Prostate gland (tissue), 2 donors: ENCODE results near the gene BGLAP.

ENCODE experiments used
- CTCF ChIP-seq, 4 experiments: fragments of 200-600 bp in 2 of 4; fragments of 450-650 bp in 2 of 4; sonication (generic) in 2 of 4; IDR thresholded peaks; 1 replicate in 3 of 4; 2 replicates in 1 of 4; pipeline ENCODE4 v1.5.1; 2016 to 2019; ENCODE audit warnings: antibody characterized with exemption in 4 of 4, mild to moderate bottlenecking in 2 of 4, moderate library complexity in 2 of 4
- POLR2A ChIP-seq: fragments of 450-650 bp; IDR thresholded peaks from one replicate; pipeline ENCODE4 v1.6.1; 2016; ENCODE audit warnings: antibody characterized with exemption, mild to moderate bottlenecking

- TF ChIP-seq CTCF (IDR thresholded peaks at IDR 0.05): no peak
- TF ChIP-seq POLR2A: no peak
These were observed 4.3 kb downstream of the BGLAP start for GRCh38 chr1:156246241-156246780.
